GM18873 (cell line): ENCODE data around the gene DLAT.
A peak's percentile ranks its signal among the peaks of the same experiment; 100 is the strongest.
"Not testable (repeated sequence)": the region's sequence is repeated elsewhere in the genome, so short reads cannot be mapped to it uniquely, and the experiment has no call there.

Source experiments
- ATAC-seq: cut with Tn5 transposase; IDR thresholded peaks from one replicate; pipeline ENCODE4 v1.9.1; 2021; ENCODE audit warnings: mild to moderate bottlenecking, moderate library complexity, moderate number of reproducible peaks; ENCODE audit not compliant: unreplicated experiment, low FRiP score

Gene DLAT

DNA sequence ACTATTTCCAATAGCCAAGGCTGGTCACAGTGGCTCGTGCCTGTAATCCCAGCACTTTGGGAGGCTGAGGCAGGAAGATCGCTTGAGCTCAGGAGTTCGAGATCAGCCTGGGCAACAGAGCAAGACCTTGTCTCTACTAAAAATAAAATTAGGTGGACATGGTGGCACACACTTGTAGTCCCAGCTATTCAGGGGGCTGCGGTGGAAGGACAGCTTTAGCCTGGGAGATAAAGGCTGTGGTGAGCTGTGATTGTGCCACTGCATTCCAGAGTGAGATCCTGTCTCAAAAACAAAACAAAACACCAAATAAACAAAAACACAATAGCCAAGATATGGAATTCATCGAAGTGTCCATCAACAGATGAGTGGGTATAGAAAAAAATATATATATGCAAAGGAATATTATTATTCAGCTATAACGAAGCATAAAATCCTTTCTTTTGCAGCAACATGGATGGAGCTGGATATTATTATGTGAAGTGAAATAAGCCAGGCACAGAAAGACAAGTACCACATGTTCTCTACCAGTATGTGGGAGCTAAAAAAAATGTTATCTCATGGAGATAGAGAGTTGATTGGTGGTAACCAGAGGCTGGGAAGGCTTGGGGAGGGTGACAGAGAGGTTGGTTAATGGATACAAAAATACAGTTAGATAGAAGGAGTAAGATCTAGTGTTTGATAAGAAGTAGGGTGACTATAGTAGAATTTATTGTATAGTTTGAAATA lies 22.6 kb upstream of the DLAT start:
- ATAC-seq, result no peak

GRCh38 chr11:112004389-112004788 lies 20.8 kb upstream of the DLAT start:
- peak; percentile 85 for ATAC-seq

DNA sequence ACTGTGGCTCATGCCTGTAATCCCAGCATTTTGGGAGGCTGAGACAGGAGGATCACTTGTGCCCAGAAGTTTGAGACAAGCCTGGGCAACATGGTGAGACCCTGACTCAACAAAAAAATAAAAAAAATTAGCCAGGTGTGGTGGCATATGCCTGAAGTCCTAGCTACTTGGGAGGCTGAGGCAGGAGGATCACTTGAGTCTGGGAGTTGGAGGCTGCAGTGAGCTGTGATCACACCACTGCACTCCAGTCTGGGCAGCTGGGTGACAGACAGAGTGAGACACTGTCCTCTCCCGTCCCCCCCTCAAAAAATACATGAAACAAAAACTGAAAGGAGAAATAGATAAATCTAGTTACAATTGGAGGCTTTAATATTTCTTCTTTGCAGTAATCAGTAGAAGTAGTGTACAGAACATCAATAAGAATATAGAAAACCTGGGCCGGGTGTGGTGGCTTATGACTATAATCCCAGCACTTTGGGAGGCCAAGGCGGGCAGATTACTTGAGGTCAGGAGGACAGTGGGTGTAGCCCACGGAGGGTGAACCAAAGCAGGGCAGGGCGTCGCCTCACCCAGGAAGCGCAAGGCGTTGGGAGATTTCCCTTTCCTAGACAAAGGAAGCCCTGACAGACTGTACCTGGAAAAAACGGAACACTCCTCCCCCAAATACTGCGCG lies 19.6 kb upstream of the DLAT start:
- ATAC-seq, result no peak

- ATAC-seq, result not testable (repeated sequence)
These were observed 19.1 kb upstream of the DLAT start for GRCh38 chr11:112006095-112006441.

DNA sequence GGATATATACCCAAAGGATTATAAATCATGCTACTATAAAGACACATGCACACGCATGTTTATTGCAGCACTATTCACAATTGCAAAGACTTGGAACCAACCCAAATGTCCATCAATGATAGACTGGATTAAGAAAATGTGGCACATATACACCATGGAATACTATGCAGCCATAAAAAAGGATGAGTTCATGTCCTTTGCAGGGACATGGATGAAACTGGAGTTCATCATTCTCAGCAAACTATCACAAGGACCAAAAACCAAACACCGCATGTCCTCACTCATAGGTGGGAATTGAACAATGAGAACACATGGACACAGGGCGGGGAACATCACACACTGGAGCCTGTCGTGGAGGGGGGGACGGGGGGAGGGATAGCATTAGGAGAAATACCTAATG lies 13.8 kb upstream of the DLAT start:
- ATAC-seq, result not testable (repeated sequence)

- ATAC-seq, result no peak
These were observed 12.3 kb upstream of the DLAT start for GRCh38 chr11:112012874-112013273.

DNA sequence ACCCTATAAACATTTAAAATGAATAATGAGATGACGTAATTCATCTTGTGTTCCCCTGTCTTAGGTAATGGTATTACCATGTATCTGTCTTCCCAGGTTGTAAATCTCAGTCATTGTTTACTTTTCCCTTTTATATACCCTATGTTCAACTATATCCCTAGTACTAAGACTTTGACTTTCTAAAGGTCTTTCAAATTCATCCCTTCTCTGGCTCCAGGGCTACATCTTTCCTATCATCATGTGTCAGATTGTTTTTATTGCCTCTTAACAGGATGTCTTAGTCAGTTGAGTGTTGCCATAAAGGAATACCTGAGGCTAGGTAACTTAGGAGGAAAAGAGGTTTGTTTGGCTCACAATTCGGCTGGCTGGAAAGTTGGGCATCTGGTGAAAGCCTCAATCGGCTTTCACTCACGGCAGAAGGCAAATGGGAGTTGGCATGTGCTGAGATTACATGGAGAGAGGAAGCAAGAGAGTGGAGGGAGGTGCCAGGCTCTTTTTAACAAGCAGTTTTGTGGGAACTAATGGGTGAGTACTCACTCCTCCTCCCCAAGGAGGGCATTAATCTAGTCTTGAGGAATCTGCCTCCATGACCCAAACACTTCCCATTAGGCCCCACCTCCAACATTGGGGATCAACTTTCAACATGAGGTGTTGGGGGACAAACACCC lies 11.6 kb upstream of the DLAT start:
- ATAC-seq, result no peak

- ATAC-seq, result peak; percentile 78
These were observed 9.0 kb upstream of the DLAT start for GRCh38 chr11:112016088-112016764.

- ATAC-seq, result peak; percentile 24
These were observed 8.3 kb upstream of the DLAT start for GRCh38 chr11:112016765-112017376.

GRCh38 chr11:112017538-112017937 lies 7.7 kb upstream of the DLAT start:
- no peak for ATAC-seq

DNA sequence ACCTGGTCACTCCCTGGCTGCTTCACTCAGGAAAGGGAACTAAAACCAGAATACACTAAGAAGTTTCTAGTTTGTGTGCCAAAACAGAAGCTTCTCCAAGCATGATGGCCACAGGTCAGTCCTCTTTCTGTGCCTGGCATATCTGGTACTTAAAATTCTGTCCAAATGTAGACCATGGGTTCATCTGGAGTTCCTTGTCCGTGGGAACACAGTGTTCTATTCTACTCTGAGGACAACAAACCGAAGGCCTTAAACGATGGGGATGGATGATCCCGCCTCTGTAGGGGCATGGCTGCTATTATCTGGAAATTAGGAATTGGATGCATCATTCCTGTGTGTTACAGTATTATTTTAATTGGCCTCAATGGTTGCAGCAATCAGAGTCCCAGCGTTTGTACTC lies 6.1 kb upstream of the DLAT start:
- ATAC-seq, result no peak

DNA sequence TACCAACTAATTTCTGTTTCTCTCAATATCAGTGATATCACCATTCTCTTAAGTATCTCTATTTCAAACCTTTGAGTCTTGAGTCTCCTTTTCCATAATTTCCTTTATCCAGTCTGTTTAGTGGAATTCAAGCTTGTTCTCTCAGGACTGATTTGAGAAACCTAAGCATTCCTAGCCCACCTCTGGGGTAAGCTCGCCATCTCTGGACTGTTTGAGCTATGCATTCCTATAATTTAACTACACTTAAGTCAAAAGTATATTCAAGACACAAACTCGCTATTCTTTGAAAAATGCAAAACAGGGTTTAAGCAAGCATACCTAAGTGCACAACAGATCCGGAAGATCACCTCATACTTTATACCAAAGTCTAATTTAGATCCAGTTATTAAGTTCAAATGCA lies 2.1 kb upstream of the DLAT start:
- ATAC-seq, result no peak

GRCh38 chr11:112024178-112024772 lies 933 bp upstream of the DLAT start:
- peak; percentile 4 for ATAC-seq

DNA sequence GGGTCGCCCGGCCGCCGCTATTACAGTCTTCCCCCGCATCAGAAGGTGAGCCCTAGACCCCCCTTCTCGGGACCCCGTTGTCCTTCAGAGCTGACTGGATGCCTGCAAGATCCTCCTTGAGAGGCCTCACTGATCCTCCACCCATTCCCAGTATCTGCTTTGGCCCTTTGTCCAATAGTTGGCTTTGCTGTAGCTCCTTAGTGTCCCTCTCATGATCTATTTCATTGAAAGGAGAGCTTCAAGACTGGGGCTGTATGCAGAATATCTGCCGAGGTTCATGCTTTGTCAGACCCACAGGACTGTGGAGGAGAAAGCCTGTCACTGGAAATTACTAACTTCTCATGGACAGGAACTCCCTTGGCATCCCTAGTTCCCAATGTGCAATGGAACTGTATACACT lies 499 bp downstream of the DLAT start:
- ATAC-seq, result peak; percentile 10

DNA sequence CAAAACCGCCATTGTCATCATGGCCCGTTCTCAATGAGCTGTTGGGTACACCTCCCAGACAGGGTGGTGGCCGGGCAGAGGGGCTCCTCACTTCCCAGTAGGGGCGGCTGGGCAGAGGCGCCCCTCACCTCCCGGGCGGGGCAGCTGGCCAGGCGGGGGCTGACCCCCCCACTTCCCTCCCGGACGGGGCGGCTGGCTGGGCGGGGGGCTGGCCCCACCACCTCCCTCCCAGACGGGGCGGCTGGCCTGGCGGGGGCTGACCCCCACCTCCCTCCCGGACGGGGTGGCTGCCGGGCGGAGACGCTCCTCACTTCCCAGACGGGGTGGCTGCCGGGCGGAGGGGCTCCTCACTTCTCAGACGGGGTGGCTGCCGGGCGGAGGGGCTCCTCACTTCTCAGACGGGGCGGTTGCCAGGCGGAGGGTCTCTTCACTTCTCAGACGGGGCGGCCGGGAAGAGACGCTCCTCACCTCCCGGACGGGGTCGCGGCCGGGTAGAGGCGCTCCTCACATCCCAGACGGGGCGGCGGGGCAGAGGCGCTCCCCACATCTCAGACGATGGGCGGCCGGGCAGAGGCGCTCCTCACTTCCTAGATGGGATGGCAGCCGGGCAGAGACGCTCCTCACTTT lies 1.7 kb downstream of the DLAT start:
- ATAC-seq, result not testable (repeated sequence)

- ATAC-seq, result no peak
These were observed 4.3 kb downstream of the DLAT start for GRCh38 chr11:112029460-112029859.

DNA sequence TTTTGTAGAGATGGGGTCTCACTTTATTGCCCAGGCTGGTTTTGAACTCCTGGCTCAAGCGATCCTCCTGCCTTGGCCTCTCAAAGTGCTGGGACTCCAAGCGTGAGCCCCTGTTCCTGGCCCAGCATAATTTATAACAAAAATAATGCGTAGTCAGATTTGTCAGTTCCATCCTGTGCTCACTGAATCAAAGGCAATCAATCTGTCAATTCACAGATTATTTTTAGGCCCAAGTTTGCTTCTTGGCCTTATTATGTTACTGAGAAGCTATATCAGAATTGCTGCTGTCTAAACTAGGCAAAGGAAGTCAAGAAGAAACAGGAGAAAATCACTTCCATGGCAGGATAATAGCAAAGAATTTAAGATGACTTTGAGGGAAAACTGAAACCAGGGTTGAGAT lies 8.7 kb downstream of the DLAT start:
- ATAC-seq, result no peak

- ATAC-seq, result no peak
These were observed 12.3 kb downstream of the DLAT start for GRCh38 chr11:112037527-112037926.

GRCh38 chr11:112042161-112042960 lies 17.2 kb downstream of the DLAT start:
- no peak for ATAC-seq
